T-helper 22 cell (primary cell): ENCODE results near the gene CACNA1C.

Experiments
- DNase-seq: peaks from one replicate; pipeline ENCODE4 v3.0.0-alpha.2; 2020; ENCODE audit warnings: low read depth

The CACNA1C gene

DNA sequence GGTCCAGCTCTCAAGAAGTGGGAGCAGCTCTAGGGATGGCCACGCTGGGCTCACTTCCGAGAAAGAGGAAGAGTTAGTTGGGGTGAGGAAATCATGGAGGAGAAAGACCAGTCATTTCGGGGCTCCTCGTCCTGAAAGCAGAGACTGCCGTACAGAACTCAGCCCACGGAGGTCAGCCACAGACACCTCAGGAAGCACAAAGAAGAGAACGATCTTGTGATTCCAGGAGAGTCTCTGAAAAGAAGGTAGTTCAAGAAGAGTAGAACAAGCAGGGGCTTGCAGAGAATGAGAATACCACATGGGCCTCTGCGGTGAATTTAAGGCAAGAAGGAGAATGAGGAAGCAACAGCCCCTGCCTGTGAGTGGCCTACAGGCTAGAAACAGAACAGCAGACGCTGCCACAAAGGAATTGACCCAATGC is 311.9 kb downstream of the CACNA1C start:
- DNase-seq = no peak

DNA sequence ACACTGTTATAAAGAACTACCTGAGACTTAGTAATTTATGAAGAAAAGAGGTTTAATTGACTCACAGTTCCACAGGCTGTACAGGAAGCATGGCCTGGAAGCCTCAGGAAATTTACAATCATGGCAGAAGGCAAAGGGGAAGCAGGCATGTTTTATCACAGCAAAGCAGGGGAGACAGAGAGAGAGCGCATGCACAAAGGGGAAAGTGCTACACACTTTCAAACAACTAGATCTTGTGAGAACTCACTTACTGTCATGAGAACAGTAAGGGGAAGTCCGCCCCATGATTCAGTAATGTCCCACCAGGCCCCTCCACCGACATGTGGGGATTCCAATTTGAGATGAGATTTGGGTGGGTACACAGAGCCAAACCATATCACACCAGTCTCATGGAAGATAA is 313.9 kb downstream of the CACNA1C start:
- DNase-seq = no peak

- no peak for DNase-seq
These were observed 319.4 kb downstream of the CACNA1C start for GRCh38 chr12:2372178-2372577.

- DNase-seq = no peak
These were observed 319.9 kb downstream of the CACNA1C start for GRCh38 chr12:2372735-2373134.

GRCh38 chr12:2373307-2373706 is 320.5 kb downstream of the CACNA1C start:
- no peak for DNase-seq

GRCh38 chr12:2374092-2374906 is 321.5 kb downstream of the CACNA1C start:
- no peak for DNase-seq

GRCh38 chr12:2375871-2376270 is 323.1 kb downstream of the CACNA1C start:
- no peak for DNase-seq

GRCh38 chr12:2376908-2377657 is 324.3 kb downstream of the CACNA1C start:
- DNase-seq = no peak

- DNase-seq = no peak
These were observed 326.1 kb downstream of the CACNA1C start for GRCh38 chr12:2378835-2379330.

- DNase-seq = no peak
These were observed 328.2 kb downstream of the CACNA1C start for GRCh38 chr12:2380946-2381345.

DNA sequence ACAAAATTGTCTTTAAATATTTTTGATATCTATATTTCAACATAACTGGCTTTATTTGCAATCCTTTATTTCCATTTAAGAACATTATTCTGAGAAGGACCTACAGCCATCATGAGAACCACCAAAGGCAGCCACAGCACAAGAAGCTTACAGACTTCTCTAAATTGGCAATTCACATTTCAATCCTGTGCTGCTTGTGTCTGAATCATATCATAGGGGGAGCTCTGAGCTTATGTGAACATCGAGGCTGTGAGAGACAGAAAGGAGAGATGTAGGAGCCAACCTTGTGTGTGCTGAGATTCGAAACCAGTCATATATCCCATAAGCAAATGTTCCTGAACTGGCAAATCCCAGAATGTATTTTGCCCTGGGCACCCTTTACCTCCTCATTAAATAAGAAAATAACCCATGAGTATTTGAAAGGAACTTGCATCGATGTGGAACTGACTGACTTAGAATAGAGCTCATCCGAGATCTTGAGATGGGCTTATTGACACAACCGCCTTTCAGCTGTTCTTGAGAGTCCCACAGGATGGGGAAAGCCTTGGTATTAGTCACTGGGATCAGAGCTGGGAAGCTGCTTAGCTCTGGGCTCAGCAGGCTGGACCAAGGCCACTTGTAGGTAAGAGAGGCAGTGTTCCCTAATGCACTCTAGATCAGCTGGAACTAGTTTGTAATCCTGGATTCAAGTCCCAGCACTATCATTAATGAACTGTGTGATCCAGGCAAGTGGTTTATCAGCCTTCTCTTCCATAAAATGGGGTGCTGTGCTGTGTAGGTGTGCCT is 329.8 kb downstream of the CACNA1C start:
- DNase-seq = no peak

DNA sequence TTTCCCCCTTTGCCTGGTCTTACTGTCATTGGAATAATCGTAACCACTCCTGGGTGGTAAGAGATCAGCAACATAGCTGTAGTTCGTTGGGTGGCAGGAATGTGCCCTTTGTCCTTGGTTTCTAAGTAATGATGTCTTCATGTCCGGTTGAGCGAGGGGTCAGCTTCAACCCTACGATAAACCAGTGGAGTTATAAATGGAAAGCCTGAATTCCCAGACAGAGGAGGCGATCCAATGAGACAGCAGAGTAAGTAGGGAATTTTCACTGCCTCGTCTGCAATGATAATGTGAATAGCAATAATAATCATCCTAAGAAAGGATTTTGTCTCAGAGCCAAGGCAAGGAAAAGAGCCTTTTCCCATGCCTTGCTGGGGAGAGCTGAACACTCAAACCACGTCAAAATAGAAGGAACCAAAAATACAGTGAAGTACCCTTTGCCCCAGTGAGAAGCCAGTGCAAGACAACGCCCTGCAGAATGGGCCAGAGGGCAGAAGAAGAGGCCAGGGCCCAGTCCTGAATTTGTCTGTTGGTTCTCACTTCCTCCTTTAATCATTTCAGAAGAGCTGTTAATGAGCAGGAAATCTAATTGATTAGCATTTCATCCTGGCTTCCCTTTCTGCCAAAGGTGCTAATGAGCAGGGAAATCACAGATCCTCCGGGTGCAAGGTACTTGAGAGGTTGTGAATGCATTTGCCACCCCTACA is 330.7 kb downstream of the CACNA1C start:
- no peak for DNase-seq

DNA sequence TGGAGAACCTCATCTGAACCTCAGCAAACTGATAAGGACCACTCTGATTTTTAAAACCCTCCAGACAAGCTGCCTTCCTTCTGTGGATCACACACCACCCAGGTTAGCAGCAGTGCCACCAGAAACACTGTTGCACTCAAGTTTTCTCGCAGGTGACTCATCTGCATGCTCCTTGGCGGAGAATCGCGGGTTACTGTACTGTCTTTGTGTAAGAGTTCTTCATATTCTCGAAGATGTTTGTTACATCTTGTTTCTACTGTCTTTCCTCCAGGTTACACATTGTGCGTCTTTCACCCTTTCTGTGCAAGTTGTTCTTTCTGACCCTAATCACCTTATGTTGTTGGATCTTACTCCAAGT is 331.2 kb downstream of the CACNA1C start:
- no peak for DNase-seq

DNA sequence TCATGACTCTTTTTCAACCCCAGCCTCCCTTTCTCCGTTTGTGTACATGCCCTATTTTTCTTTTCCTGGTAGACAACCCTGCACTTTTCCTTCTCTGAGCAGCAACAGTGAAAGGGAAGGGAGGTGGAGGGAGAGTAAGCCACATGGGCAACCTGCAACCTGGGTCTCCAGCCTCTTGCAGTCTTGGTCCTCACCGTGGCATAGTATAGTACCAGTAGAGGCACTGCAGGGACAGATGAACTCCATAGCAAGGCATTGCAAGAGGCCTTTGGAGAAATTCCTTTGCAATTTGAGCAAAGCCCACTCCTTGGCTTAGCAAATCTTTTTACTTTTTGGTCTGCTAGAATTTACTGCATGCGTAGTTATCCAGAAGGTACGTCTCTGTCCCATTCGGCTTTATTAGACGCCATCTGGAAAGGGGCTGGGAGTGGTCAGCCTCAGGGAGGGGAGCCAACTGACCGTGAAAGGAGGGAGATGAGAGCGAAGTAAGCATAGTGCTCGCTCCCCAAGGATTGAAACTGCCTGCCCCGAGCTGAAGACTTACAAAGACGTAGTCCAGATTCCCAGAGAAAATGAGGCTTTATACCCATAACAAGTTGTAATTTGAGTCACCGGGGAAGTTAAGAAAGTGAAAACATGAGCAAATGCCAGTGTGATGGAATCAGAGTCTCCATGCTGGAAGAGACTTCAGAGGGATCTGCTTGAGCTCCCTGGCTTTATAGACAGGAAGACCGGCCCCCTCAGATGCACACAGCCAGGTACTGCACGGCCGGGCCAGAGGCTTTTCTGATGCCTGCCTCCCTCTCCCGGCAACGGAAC is 332.0 kb downstream of the CACNA1C start:
- no peak for DNase-seq

- DNase-seq = no peak
These were observed 332.7 kb downstream of the CACNA1C start for GRCh38 chr12:2385529-2385928.

DNA sequence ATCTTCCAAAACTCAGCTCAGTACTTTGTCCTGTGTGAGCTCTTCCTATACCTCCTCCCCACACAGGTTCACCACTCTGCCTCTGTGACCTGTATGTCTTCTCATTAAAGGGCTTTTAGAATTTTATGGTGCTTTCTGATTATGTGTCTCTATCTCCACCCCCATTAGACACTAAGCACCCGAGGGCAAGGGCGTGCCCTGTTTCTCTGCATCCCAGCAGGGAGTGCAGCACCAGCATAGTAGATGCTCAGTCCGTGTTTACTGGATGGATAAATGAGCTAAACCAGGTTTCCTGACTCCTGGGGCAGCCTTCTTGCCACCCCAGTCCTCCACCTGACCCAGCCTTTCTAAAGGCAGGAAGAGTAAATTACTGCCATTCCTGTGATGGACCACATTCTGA is 333.8 kb downstream of the CACNA1C start:
- no peak for DNase-seq

DNA sequence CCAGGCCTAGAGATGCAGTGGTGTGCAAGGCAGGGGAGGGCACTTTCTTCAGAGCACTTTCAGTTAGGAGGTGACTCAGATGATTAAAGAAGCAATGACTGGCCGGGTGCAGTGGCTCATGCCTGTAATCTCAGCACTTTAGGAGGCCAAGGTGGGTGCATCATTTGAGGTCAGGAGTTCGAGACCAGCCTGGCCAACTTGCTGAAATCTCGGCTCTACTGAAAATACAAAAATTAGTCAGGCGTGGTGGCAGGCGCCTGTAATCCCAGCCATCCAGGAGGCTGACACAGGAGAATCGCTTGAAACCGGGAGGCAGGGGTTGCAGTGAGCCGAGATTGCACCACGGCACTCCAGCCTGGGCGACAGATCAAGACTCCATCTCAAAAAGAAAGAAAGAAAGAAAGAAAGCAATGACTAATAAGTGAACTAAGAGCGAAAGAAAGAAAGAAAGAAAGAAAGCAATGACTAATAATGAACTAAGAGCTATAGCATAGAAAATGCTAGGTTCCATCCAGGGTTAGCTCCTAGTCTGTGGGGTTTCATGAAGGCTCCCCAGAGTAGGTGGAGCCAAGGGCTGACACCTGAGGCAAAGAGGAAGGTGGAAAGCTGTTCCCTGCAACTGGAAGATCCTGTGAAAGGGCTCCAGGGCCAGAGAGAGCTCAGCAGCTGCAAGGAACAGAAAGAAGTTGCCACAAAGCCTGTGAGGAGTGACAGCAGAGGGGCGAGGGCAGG is 334.5 kb downstream of the CACNA1C start:
- DNase-seq = no peak

- no peak for DNase-seq
These were observed 336.4 kb downstream of the CACNA1C start for GRCh38 chr12:2389079-2389790.

- DNase-seq = no peak
These were observed 337.3 kb downstream of the CACNA1C start for GRCh38 chr12:2390133-2390532.
